GM21447 (cell line): Measurements from ENCODE around the gene GCLM.
"Not testable (repeated sequence)": the region's sequence is repeated elsewhere in the genome, so short reads cannot be mapped to it uniquely, and the experiment has no call there.

Source experiments
- ATAC-seq: cut with Tn5 transposase; IDR thresholded peaks from one replicate; pipeline ENCODE4 v1.9.1; 2021; ENCODE audit not compliant: unreplicated experiment

The GCLM gene, protein sequence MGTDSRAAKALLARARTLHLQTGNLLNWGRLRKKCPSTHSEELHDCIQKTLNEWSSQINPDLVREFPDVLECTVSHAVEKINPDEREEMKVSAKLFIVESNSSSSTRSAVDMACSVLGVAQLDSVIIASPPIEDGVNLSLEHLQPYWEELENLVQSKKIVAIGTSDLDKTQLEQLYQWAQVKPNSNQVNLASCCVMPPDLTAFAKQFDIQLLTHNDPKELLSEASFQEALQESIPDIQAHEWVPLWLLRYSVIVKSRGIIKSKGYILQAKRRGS

DNA sequence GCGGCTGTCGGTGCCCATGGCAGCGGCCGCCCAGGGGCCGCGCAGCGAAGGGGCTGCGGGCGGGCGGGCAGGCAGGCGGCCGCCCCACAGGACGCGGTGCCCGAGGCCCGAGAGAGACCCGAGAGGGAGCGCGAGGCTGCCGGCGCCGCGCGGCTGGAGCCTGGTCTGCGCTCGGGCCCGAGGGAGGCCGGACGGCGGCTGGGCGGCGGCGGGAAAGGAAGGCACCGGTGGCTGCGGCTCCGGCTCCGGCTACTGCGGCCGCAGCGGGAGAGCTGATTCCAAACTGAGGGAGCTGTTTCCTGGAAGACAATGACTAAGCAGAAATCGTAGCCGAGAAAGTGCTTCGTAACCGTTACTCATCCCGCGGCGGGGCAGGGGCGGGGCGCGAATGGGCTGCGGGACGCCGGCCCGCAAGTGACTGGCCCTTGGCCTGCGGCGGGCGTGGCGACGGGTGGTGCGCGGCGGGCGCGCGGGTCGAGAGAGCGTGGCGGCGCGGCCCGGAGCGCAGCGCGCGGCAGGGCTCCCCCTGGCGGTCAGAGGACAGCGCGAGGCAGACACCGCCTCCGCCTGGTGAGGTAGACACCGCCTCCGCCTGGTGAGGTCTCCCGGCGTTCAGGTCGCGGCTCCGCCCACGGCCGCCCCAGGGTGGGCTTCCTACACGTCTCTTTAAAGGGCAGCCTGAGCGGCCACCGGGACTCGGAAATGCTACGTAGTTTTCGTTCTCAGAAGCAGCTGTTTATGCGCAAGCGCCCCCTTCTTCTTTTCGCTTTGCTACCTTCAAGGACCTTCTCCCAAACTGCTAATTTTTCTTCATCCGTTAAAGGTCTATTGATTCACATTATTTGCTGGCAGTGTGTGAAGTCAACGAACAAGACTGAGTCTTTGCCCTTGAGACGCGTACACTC, at the start of gene GCLM:
Gene GCLM (minus strand): TSS at position 285 of the 905 bp plus-strand sequence. CDS start 267 bp downstream, at position 18.
- ATAC-seq: peak; percentile 92

DNA sequence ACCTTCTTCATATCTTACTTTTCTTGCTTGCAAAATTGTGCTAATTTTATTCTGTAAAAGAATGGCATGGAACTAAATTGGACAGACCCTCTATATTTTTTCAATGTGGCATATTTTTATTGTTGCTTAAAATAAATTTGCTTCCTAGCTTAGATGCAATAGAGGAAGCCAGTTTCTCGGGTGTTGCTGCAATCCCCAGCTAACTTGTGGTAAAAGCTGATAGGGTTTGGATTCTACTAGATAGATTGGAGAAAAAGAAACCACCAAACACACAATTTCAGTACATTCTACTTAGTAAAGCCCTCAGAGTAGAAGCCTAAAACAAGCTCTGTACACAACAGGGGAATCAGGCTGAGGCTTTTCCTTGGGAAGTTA, 49.5 kb upstream of the GCLM start:
- no peak for ATAC-seq

DNA sequence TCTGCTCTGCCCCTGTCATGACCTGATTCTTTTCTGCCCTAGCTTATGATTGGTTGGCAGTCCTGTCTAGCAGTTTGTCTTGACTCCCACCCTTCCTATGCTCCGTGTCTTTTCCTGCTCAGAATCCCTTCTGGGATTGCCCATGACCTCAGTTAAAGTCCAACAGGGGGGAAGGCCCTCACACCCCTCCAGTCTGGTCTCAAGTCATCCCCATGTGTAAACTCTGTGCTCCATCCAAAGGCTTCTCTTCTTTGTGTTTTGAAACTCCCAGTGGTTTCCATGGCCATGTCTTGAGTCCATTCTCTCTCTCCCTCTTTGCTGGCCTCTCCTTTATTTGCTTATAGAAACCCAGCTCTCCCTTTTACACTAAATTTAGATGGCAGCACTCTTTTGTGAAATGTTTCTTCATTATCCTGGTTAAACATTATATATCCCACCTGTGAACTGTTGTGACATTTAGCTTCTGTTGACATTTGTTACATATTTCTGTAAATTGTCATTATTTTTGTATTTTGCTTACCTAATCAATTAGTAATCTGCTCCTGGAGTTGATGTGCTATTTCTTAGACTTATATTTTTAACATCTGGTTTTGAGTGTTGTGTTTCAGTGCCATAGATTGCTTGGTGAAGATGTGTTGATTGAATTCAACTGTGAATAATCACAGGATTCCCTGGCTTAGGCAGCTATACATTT, 48.9 kb upstream of the GCLM start:
- no peak for ATAC-seq

DNA sequence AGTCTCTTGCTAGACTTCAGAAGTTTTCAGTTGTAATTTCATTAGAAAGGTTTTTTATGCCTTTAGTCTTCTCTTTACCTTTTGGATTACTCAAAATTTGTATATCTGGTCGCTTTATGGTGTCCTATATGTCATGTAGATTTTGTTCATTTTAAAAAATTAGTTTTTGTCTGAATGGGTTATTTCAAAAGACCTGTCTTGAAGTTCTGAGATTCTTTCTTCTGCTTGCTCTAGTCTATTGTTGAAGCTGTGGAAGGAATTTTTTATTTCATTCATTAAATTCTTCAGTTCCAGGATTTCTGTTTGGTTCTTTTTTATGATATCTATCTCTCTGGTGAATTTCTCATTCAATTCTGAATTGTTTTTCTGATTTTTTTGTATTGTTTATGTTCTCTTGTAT, 46.5 kb upstream of the GCLM start:
- no peak for ATAC-seq

DNA sequence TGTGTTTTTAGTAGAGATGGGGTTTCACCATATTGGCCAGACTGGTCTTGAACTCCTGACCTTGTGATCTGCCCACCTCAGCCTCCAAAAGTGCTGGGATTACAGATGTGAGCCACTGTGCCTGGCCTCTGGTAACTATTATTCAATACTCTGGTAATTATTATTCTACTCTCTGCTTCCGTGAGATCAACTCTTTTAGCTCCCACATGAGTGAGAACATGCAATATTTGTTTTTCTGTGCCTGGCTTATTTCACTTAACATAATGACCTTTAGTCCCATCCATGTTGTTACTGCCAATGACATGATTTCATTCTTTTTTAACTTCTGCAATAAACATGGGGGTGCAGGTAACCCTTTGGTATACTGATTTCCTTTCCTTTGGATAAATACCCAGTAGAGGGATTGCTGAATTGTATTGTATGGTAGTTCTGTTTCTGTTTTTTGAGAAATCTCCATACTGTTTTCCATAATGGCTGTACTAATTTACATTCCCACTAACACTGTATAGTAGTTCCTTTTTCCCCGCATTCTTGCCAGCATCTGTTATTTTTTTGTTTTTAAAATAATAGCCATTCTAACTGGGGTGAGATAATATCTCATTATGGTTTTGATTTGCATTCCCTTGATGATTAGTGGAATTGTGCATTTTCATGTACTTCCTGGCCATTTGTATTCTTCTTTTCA, 37.9 kb upstream of the GCLM start:
- ATAC-seq: not testable (repeated sequence)

DNA sequence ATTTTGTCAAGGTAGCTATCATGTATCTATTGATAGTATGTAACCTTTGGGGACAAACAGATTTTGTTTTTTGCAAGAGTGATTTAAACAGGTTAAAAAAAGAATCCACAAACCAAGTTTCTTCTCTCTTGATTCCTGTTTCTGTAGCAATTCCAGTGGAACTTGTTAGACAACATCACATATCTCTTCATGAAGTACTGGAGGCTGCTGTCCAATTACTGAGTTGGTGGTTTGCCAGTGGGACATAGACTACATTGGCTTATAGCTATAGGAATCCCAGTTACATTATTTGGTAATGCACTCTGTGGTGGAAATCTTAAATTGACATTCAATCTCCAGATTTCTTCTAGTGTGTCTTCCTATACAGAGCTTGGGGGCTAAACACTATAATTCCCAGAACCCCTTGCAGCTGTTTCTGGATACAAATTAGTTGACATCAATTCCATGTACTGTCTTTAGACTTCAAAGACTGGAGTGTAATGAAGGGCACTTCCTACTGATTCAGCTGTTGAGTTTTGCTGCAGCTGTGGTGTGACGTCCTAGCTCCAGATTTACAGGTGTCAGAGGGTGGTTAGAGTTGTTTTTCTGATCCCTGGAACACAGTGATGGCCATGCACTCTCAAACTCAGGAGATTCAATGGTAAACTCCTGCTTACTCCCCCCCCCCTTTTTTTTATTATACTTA, 29.4 kb upstream of the GCLM start:
- ATAC-seq: no peak

DNA sequence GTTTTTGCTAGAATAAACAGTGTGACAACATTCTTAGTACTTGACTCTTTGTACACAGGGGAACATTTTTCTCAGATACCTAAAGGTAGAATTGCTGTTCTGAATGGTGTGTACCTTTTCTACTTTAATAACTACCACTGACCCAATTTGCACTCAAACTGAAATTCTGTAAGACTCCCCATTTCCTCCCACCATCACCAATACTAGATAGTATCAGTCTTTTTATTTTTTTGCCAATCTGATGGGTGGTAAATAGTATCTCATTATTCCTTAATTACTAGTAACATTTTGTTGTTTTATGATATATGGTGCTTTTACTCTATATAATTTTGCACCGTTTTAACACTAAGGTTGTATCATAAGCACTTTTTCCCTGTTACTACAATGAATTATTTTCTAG, 28.8 kb upstream of the GCLM start:
- no peak for ATAC-seq

DNA sequence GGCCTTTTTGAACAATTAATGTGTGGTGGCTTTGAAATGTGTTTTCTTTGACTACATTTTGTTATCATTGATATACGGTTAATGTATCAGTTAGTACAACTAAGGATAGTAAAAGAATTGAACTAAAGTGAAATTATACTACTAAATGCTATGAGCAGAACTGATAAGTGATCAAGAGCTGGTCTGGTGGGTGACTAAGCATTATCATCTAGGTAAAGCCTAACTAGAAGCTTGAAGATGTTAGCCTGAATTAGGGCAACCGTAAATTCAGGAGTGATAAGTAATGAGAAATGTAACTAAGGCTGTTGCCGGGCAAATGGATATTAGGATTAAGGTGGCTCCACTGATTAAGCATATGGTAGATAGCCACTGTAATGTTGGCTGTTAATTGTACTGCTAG, 16.0 kb upstream of the GCLM start:
- no peak for ATAC-seq

DNA sequence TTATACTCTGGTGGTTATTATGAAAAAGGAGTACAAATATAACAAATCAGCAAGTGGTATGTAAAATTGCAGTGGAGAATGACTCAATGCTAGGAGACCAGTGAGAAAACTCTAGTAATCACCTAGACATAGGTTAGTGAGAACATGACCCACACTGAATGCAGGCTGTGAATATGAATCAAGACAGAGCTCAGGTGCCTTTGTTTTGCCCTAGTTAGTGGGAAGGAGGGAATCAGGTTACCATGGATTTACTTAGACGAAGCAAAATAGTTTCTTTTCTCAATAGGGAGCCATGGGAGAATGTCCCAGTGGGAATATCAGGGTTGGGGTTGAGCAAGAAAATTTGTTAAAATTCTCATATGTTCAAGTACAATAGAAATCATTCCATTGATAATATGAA, 10.6 kb upstream of the GCLM start:
- ATAC-seq: no peak

DNA sequence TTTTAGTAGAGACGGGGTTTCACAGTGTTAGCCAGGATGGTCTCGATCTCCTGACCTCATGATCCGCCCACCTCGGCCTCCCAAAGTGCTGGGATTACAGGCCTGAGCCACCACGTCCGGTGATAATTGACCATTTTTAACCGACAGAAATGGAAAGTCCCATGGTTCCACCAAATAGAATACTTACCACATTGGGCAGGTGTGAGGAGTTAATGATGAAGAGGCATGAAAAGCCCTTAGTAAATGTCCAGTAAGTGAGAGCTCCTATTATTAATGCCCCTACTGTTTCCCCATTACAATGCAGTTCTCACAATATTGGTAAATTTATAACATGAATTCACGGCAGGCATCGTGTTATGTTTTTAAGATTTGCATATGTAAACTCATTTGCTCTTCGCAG, 8.1 kb upstream of the GCLM start:
- no peak for ATAC-seq

DNA sequence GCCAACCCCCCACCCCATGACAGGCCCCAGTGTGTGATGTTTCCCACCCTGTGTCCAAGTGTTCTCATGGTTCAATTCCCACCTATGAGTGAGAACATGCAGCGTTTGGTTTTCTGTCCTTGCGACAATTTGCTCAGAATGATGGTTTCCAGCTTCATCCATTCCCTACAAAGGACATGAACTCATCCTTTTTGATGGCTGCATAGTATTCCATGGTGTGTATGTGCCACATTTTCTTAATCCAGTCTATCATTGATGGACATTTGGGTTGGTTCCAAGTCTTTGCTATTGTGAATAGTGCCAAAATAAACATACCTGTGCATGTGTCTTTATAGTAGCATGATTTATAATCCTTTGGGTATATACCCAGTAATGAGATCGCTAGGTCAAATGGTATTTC, 1.6 kb upstream of the GCLM start:
- not testable (repeated sequence) for ATAC-seq

DNA sequence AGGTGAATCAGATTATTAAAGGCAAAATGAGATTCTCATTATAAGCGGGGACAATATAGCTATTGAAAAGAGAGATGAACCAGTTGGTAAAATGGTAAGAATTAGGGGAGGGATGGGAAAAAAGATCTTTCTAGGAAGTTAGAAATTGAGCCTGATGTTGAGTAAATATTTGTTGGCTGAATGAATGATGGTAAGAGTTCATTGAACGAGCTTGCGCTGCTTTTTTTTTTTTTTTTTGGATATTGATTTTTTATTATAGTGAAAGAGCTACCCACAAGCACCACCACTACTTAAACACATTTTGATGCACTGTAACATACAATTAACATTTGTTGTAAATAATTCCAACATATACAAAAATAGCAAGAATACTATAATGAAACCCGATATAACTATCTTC, 1.1 kb upstream of the GCLM start:
- ATAC-seq: no peak

DNA sequence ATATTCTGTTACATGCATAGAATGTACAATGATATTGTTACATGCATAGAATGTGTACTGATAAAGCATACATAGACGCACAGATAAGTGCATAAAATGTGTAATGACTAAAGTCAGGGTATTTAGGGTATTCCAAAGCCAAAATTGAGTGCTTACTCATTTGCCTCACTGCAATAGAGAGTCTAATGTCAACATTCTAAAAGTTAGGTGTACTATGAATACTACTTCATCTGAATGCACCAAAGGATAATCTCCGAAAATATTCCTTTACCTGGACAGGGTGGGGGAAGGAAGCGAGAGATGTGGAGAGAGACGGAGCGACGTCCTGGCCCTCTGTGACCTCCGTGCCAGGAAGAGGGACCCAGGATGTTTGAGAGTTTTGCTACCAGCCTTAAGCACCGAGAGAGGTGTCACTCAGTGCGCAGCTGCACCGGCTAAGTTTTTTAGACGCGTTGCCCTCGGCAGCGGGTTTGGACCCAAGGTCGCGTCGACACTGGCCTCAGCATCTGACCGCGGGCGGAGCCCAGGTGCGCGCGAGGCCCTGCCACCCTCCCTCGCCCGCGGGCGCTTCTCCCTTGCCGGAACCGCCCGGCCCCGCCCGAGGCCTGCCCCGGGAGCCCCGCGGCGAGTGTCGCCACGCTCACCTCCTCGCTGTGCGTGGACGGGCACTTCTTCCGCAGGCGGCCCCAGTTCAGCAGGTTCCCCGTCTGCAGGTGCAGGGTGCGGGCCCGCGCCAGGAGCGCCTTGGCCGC, 660 bp downstream of the GCLM start:
- ATAC-seq: peak; percentile 44

DNA sequence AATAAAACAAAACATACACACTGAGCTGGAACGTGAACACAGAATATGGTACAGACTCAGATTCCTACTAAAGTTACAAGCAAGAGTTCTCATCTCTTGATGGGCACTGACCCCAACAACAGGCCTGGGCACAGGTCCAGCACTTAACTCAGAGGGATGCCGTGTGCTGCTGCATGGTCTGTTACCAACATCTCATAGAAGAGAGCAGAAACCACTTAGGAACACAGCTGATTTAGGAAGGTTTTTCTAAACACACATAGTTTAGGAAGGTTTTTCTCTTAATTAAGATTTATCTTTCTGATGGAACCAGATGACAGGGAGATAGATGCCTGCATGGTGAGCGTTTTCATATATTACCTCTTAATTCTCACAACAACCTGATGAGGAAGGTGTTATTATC, 1.5 kb downstream of the GCLM start:
- no peak for ATAC-seq

DNA sequence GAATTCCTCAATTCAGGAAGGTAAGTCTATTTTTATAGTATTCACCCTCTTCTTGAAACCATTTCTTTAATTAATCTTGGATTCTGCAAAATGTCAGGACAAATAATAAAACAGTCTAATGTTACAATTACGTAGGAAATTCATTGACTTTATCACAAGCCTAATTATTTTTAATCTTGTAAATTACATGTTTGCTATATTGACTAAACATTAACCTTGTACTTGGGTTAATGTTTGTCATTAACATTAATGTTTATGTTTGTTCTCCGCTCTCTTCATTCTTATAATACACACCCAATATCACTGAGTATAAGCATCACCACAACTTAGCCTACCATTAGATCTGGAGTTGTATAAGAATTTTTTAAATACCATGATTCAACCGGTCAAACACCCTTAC, 2.8 kb downstream of the GCLM start:
- no peak for ATAC-seq

DNA sequence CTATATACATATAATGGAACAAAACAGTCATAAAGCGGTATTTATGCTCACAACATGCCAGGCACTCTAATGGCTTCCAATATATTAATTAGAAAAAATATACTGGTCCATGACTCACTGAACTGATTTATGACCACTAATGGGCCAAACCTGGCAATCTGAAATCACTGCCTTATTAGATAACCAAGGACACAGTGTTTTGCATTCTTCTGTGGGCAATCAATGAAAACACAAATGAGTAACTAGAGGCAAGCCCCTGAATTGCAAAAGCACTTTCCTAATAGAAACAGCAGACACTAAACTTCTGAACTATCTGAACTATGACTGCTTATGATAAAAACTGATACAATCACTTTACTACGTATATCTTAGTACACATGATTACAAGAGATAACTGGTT, 3.5 kb downstream of the GCLM start:
- no peak for ATAC-seq

DNA sequence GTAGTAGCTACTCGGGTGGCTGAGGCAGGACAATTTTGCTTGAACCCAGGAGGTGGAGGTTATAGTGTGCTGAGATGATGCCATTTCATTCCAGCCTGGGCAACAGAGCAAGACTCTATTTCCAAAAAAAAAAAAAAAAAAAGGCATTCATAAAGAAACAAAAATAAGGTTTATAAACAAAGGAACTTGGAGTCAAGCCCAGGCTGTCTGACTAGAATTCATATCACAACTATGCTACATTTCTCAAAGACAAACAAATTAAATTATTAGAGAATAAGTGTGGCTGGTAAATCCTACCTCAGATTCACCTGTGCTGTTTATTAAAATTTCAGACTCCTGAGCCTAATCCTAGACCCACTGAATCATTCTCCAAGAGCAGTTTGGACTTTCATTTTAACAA, 4.2 kb downstream of the GCLM start:
- no peak for ATAC-seq

DNA sequence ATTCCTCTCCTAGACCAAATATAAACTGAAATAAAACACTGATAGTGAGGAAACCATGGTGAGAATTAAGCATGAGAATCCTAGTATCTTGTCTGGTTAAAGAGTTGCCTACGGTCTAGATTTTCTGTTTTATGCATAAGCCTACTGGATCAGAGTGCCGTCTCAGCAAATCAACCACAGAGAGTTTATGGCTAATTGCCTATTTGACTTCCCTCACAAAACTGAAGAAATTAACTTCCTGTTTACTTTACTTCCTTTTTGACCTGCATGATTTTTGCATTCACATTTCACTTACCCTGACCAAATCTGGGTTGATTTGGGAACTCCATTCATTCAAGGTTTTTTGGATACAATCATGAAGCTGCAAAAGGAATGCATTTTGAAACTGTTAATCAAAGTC, 5.0 kb downstream of the GCLM start:
- ATAC-seq: no peak

DNA sequence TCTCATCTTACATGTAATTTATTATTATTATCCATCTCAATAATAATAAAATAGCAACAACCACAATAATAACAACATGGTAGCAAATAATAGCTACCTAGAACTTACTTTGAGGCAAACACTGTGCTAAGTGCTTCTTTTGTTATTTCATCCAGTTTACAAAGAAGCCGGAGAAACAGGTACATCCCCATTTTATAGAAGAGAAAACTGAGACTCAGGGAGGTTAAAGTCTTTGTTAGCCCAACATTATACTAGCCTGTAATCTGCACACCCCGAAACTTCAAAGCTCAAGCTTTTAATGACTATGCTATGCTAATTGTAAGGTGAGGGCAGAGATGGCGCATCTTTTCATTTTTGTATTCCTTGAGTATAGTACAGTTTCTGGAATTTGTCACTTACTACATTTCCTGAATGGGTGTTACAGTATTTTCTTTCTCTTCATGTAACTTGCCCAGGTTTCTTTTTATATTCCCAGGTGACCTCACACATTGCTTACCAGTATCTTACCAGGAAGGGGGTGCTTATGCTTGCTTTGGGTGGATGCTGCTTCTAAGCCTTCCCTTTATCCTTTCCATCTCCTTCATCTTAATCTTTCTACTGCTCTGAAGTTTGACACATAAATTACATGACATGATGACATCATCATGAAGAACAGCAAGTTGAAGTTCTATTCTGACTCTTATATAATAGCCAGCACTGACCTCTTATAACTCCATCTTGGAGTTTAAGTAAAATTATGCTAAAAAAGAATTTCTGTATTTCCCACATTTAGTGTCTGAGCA, 8.3 kb downstream of the GCLM start:
- ATAC-seq: no peak
